Type B pancreatic cell (in vitro differentiated cells): ENCODE data around the gene RERE. TPM values are rescaled to one million over a fixed set of nuclear protein-coding genes. Genes with fewer than 3 reads are reported as not detected.

Experiments used
- DNase-seq: peaks from one replicate; pipeline ENCODE4 v3.0.0; 2021; ENCODE audit warnings: mixed read lengths; ENCODE audit not compliant: unreplicated experiment; ENCODE audit errors: extremely low spot score
- H3K27ac Mint-ChIP-seq: 2 replicates; pipeline ENCODE4 v1.8.0; 2021; ENCODE audit warnings: mild to moderate bottlenecking, mixed read lengths
- H3K27me3 Mint-ChIP-seq: 2 replicates; pipeline ENCODE4 v1.8.0; 2021; ENCODE audit warnings: mixed read lengths
- H3K36me3 Mint-ChIP-seq: 2 replicates; pipeline ENCODE4 v1.8.0; 2021; ENCODE audit warnings: mixed read lengths
- H3K4me1 Mint-ChIP-seq: one replicate; pipeline ENCODE4 v1.8.0; 2021; ENCODE audit warnings: mixed read lengths; ENCODE audit not compliant: unreplicated experiment
- H3K4me3 Mint-ChIP-seq: 2 replicates; pipeline ENCODE4 v1.8.0; 2021; ENCODE audit warnings: mild to moderate bottlenecking, mixed read lengths
- H3K9me3 Mint-ChIP-seq: 2 replicates; pipeline ENCODE4 v1.8.0; 2021; ENCODE audit warnings: mixed read lengths
- CTCF ChIP-seq: fragments of 200-600 bp; sonication (generic); conservative IDR thresholded peaks from 2 replicates; pipeline ENCODE4 v1.5.0; 2021; ENCODE audit warnings: antibody characterized with exemption, mild to moderate bottlenecking
- total RNA-seq: library from RNA; stranded (reverse); gene quantifications from 2 replicates; pipeline ENCODE4 v1.2.1, GENCODE V29; 2021; ENCODE audit warnings: low replicate concordance

The RERE gene
- total RNA-seq, 1 donor from 2014 or later: 141 TPM

- no peak for TF ChIP-seq CTCF
- no peaks in the 10 kb centered on the region for H3K27me3 Mint-ChIP-seq
- DNase-seq: no peak
- H3K27ac Mint-ChIP-seq: no peak overlapping the region
- no peak overlapping the region for H3K4me3 Mint-ChIP-seq
- peaks cover 23% of the 10 kb centered on the region for H3K4me1 Mint-ChIP-seq
- H3K36me3 Mint-ChIP-seq: peaks cover 37% of the 10 kb centered on the region
- H3K9me3 Mint-ChIP-seq: peaks cover 17% of the 10 kb centered on the region
Measured at GRCh38 chr1:8545078-8545477, 272.4 kb downstream of the RERE start.

GRCh38 chr1:8544644-8545043 lies 272.8 kb downstream of the RERE start:
- no peak for DNase-seq
- Mint-ChIP-seq H3K4me3 (no peak overlapping the region), H3K27ac (no peak overlapping the region), H3K27me3 (no peaks in the 10 kb centered on the region), H3K9me3 (peaks cover 17% of the 10 kb centered on the region), H3K36me3 (peaks cover 37% of the 10 kb centered on the region), H3K4me1 (peaks cover 19% of the 10 kb centered on the region)
- TF ChIP-seq CTCF: no peak

GRCh38 chr1:8543965-8544364 lies 273.5 kb downstream of the RERE start:
- H3K9me3 Mint-ChIP-seq: peaks cover 17% of the 10 kb centered on the region
- peaks cover 17% of the 10 kb centered on the region for H3K4me1 Mint-ChIP-seq
- H3K27ac Mint-ChIP-seq: no peak overlapping the region
- TF ChIP-seq CTCF: no peak
- DNase-seq: no peak
- no peaks in the 10 kb centered on the region for H3K27me3 Mint-ChIP-seq
- H3K4me3 Mint-ChIP-seq: no peak overlapping the region
- peaks cover 37% of the 10 kb centered on the region for H3K36me3 Mint-ChIP-seq

- H3K4me3 Mint-ChIP-seq: no peak overlapping the region
- DNase-seq: no peak
- peaks cover 11% of the 10 kb centered on the region for H3K4me1 Mint-ChIP-seq
- H3K9me3 Mint-ChIP-seq: peaks cover 17% of the 10 kb centered on the region
- no peak overlapping the region for H3K27ac Mint-ChIP-seq
- H3K27me3 Mint-ChIP-seq: no peaks in the 10 kb centered on the region
- no peak for TF ChIP-seq CTCF
- peaks cover 29% of the 10 kb centered on the region for H3K36me3 Mint-ChIP-seq
Measured at GRCh38 chr1:8541961-8542521, 275.4 kb downstream of the RERE start.

GRCh38 chr1:8540971-8541370 lies 276.5 kb downstream of the RERE start:
- H3K9me3 Mint-ChIP-seq: peaks cover 17% of the 10 kb centered on the region
- H3K27ac Mint-ChIP-seq: peak overlapping the region; percentile 23
- no peak for DNase-seq
- TF ChIP-seq CTCF: no peak
- H3K4me1 Mint-ChIP-seq: peaks cover 18% of the 10 kb centered on the region
- H3K36me3 Mint-ChIP-seq: peaks cover 30% of the 10 kb centered on the region
- no peak overlapping the region for H3K4me3 Mint-ChIP-seq
- H3K27me3 Mint-ChIP-seq: no peaks in the 10 kb centered on the region
